HG03045 (cell line): ENCODE measurements around the gene NDN.

ENCODE experiments used
- ATAC-seq: cut with Tn5 transposase; IDR thresholded peaks from one replicate; pipeline ENCODE4 v1.9.1; 2021; ENCODE audit warnings: mild to moderate bottlenecking, moderate library complexity; ENCODE audit not compliant: unreplicated experiment

The NDN gene

GRCh38 chr15:23644829-23645228, 42.3 kb downstream of the NDN start:
- ATAC-seq = no peak

GRCh38 chr15:23642413-23643044, 44.6 kb downstream of the NDN start:
- ATAC-seq = no peak
